ENCODE measurements around the gene GRIN3A. TPM values are rescaled to one million over a fixed set of nuclear protein-coding genes. Genes with fewer than 3 reads are reported as not detected.

Gene GRIN3A
- total RNA-seq, 1 experiment from 2014 or later: 0.02 TPM

DNA sequence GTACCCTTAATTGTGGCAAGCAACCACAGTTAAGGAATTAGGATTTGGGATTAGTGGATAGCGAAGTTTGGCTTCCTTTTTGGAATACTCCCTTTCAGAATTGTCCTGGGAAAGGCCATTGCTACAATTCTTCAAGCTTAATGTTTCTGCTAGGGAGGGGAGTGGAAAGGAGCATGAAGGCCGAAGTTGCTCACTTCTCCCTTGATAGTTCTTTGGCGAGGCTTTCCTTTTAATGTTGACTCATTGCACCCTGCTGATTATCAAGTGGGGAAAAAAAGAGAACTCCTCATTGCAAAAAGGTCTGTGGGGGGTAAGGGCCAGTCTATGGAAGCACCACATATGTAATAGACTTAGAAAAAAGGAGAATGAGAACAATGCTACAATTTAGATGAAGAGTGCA is 30.7 kb downstream of the GRIN3A start:
- no peaks in the 10 kb centered on the region for H3K36me3 Mint-ChIP-seq
- H3K27ac Mint-ChIP-seq: no peak overlapping the region
- H3K27me3 Mint-ChIP-seq (ENCODE audit: low read depth): peaks cover 8% of the 10 kb centered on the region
- peaks cover 21% of the 10 kb centered on the region for H3K4me1 Mint-ChIP-seq
- TF ChIP-seq OVOL2 (CRISPR knock-in tag; IDR thresholded peaks at IDR 0.05; ENCODE audit: borderline replicate concordance) (no peak), ATF1 (CRISPR knock-in tag; IDR thresholded peaks at IDR 0.05) (no peak), JAZF1 (CRISPR knock-in tag; IDR thresholded peaks at IDR 0.05) (no peak), ELF4 (CRISPR knock-in tag; IDR thresholded peaks at IDR 0.05; ENCODE audit: low read depth) (no peak), ZNF671 (CRISPR knock-in tag; IDR thresholded peaks at IDR 0.05) (no peak), ZBTB43 (CRISPR knock-in tag; IDR thresholded peaks at IDR 0.05) (no peak), ERG (CRISPR knock-in tag; IDR thresholded peaks at IDR 0.05) (no peak), ZNF219 (CRISPR knock-in tag; IDR thresholded peaks at IDR 0.05; ENCODE audit: borderline replicate concordance) (no peak), NR1H2 (CRISPR knock-in tag; IDR thresholded peaks at IDR 0.05) (no peak), CREM (CRISPR knock-in tag; IDR thresholded peaks at IDR 0.05) (no peak), PRDM15 (CRISPR knock-in tag; IDR thresholded peaks at IDR 0.05) (no peak), NFE2L1 (CRISPR knock-in tag; IDR thresholded peaks at IDR 0.05) (no peak)
- TF ChIP-seq, protein P1, sequence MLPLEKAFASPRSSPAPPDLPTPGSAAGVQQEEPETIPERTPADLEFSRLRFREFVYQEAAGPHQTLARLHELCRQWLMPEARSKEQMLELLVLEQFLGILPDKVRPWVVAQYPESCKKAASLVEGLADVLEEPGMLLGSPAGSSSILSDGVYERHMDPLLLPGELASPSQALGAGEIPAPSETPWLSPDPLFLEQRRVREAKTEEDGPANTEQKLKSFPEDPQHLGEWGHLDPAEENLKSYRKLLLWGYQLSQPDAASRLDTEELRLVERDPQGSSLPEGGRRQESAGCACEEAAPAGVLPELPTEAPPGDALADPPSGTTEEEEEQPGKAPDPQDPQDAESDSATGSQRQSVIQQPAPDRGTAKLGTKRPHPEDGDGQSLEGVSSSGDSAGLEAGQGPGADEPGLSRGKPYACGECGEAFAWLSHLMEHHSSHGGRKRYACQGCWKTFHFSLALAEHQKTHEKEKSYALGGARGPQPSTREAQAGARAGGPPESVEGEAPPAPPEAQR (CRISPR knock-in tag; IDR thresholded peaks at IDR 0.05): no peak
- TF ChIP-seq, protein P2, sequence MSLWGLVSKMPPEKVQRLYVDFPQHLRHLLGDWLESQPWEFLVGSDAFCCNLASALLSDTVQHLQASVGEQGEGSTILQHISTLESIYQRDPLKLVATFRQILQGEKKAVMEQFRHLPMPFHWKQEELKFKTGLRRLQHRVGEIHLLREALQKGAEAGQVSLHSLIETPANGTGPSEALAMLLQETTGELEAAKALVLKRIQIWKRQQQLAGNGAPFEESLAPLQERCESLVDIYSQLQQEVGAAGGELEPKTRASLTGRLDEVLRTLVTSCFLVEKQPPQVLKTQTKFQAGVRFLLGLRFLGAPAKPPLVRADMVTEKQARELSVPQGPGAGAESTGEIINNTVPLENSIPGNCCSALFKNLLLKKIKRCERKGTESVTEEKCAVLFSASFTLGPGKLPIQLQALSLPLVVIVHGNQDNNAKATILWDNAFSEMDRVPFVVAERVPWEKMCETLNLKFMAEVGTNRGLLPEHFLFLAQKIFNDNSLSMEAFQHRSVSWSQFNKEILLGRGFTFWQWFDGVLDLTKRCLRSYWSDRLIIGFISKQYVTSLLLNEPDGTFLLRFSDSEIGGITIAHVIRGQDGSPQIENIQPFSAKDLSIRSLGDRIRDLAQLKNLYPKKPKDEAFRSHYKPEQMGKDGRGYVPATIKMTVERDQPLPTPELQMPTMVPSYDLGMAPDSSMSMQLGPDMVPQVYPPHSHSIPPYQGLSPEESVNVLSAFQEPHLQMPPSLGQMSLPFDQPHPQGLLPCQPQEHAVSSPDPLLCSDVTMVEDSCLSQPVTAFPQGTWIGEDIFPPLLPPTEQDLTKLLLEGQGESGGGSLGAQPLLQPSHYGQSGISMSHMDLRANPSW (CRISPR knock-in tag; conservative IDR thresholded peaks at IDR 0.05; ENCODE audit: low read depth): no peak
- H3K4me3 Mint-ChIP-seq: no peak overlapping the region
- ChIA-PET CTCF (interaction anchor here (2.5 kb wide), 1 partner anchor 20 kb away, joined by 10 read pairs; no protein-coding TSS in a partner anchor), POLR2A (no interaction called here)
- no peaks in the 10 kb centered on the region for H3K9me3 Mint-ChIP-seq
- ATAC-seq: no peak
- no peak for DNase-seq (ENCODE audit: low spot score)

DNA sequence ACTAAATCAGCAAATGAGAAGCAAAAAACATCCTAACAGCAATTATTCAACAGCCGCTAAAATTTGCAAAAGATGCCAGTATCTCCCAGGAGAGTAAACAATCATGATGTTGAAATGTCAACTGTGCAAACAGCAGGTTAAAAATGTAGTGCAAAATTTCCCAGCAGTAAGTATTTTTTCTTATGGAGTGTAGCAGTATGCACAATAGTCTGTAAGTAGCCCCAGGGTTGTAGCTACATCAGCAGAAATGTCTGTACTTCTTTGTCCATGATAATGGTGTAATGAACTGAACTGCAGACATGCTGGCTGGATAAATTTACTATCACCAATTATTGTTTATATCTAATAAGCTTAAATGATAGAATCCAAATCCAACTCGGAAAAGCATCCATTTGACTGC is 31.4 kb downstream of the GRIN3A start:
- ChIA-PET POLR2A (no interaction called here), CTCF (interaction anchor here (1.2 to 2.5 kb wide), 3 partner anchors 21 to 258 kb away, joined by 4 to 10 read pairs (median 7); no protein-coding TSS in a partner anchor)
- H3K27me3 Mint-ChIP-seq (ENCODE audit: low read depth): peaks cover 4% of the 10 kb centered on the region
- peaks cover 21% of the 10 kb centered on the region for H3K4me1 Mint-ChIP-seq
- DNase-seq (ENCODE audit: low spot score): no peak
- no peak overlapping the region for H3K4me3 Mint-ChIP-seq
- no peak for ATAC-seq
- no peaks in the 10 kb centered on the region for H3K9me3 Mint-ChIP-seq
- H3K36me3 Mint-ChIP-seq: no peaks in the 10 kb centered on the region
- H3K27ac Mint-ChIP-seq: no peak overlapping the region
- TF ChIP-seq, protein P3, sequence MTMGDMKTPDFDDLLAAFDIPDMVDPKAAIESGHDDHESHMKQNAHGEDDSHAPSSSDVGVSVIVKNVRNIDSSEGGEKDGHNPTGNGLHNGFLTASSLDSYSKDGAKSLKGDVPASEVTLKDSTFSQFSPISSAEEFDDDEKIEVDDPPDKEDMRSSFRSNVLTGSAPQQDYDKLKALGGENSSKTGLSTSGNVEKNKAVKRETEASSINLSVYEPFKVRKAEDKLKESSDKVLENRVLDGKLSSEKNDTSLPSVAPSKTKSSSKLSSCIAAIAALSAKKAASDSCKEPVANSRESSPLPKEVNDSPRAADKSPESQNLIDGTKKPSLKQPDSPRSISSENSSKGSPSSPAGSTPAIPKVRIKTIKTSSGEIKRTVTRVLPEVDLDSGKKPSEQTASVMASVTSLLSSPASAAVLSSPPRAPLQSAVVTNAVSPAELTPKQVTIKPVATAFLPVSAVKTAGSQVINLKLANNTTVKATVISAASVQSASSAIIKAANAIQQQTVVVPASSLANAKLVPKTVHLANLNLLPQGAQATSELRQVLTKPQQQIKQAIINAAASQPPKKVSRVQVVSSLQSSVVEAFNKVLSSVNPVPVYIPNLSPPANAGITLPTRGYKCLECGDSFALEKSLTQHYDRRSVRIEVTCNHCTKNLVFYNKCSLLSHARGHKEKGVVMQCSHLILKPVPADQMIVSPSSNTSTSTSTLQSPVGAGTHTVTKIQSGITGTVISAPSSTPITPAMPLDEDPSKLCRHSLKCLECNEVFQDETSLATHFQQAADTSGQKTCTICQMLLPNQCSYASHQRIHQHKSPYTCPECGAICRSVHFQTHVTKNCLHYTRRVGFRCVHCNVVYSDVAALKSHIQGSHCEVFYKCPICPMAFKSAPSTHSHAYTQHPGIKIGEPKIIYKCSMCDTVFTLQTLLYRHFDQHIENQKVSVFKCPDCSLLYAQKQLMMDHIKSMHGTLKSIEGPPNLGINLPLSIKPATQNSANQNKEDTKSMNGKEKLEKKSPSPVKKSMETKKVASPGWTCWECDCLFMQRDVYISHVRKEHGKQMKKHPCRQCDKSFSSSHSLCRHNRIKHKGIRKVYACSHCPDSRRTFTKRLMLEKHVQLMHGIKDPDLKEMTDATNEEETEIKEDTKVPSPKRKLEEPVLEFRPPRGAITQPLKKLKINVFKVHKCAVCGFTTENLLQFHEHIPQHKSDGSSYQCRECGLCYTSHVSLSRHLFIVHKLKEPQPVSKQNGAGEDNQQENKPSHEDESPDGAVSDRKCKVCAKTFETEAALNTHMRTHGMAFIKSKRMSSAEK (CRISPR knock-in tag; IDR thresholded peaks at IDR 0.05; ENCODE audit: borderline replicate concordance): no peak
- TF ChIP-seq JAZF1 (CRISPR knock-in tag; IDR thresholded peaks at IDR 0.05): no peak
- no peak for TF ChIP-seq ZNF121 (CRISPR knock-in tag; IDR thresholded peaks at IDR 0.05)
- TF ChIP-seq, protein P4, sequence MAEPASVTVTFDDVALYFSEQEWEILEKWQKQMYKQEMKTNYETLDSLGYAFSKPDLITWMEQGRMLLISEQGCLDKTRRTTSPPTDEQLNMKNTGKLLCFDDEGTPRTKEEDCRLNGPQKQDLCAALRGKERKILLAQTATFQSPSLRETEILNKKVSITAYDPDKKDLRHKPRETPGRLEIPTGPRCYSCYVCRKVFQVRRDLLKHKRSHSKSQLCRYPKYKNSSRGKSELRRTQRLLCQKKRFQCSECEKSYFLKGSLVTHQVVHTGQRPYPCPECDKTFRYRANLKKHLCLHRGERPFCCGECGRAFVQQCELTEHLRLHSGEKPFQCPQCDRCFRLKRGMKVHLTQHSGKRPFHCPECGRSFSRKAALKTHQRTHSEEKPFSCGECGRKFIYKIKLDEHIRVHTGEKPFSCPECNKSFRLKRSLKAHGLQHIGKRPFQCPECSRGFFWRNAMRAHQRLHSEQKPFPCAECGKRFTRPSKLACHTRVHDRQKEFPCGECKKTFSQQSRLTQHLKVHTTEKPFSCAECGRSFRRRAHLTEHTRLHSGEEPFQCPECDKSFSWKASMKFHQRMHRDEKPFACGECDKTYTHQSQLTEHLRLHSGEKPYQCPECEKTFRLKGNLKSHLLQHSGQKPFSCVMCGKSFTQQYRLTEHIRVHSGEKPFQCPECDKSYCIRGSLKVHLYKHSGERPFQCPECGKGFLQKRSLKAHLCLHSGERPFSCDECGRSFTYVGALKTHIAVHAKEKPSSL (CRISPR knock-in tag; conservative IDR thresholded peaks at IDR 0.05): no peak
- no peak for TF ChIP-seq NR2C2 (CRISPR knock-in tag; IDR thresholded peaks at IDR 0.05)
